T-helper 17 cell (primary cell): Measurements from ENCODE around the gene MYORG. TPM values are rescaled to one million over a fixed set of nuclear protein-coding genes. Genes with fewer than 3 reads are reported as not detected.

ENCODE experiments used
- ATAC-seq: fragments of 150-1000 bp; cut with Tn5 transposase; 2 replicates; pipeline ENCODE4 v1.10.0; 2021; ENCODE audit warnings: mild to moderate bottlenecking, moderate library complexity
- DNase-seq, 3 donors: peaks; one replicate each; pipeline versions ENCODE4 v3.0.0 to v3.0.0-alpha.2; 2020 to 2021
- H3K9me3 ChIP-seq: one replicate; pipeline ENCODE4 v1.7.0; 2013; ENCODE audit warnings: low read length, mild to moderate bottlenecking; ENCODE audit not compliant: control insufficient read depth, poor library complexity, severe bottlenecking
- H3K27ac Mint-ChIP-seq: one replicate; pipeline ENCODE4 v1.8.0; 2022; ENCODE audit warnings: mild to moderate bottlenecking, moderate library complexity, mixed read lengths
- H3K27me3 Mint-ChIP-seq: one replicate; pipeline ENCODE4 v1.8.0; 2022; ENCODE audit warnings: mixed read lengths
- H3K36me3 Mint-ChIP-seq: one replicate; pipeline ENCODE4 v1.8.0; 2022; ENCODE audit warnings: low read depth, mixed read lengths
- H3K4me1 Mint-ChIP-seq: one replicate; pipeline ENCODE4 v1.8.0; 2022; ENCODE audit warnings: mild to moderate bottlenecking, mixed read lengths
- H3K4me3 Mint-ChIP-seq: one replicate; pipeline ENCODE4 v1.8.0; 2022; ENCODE audit warnings: mild to moderate bottlenecking, moderate library complexity, mixed read lengths
- total RNA-seq, 4 donors: library from RNA in 2 of 4; stranded (reverse) in 2 of 4; gene quantifications; one replicate each; pipeline ENCODE4 v1.2.3 and lab custom pipeline; 2022 to 2026

Gene MYORG
- total RNA-seq, 2 donors from 2014 or later: 0.42 to 0.65 TPM

DNA sequence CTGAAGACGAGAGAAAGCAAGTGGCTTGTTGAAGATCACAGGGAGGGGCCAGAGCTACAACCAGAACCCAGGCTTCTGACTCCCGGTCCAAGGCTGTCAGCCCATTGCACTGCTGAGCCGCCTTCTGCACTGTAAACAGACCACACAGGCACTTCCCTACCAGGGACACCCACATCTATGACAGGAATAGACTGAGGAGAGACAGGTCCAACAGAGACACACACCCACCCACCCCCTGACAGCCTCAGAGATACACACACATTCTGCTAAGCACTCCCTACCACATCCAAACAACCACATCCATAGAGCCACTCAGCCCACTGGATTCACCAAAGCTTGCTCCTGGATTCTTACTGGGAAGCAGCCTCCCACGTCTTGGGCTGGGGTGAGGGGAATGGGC lies 23.0 kb upstream of the MYORG start:
- Mint-ChIP-seq H3K36me3 (peaks cover 14% of the 10 kb centered on the region), H3K27me3 (peaks cover 6% of the 10 kb centered on the region), H3K4me3 (no peak overlapping the region), H3K4me1 (peaks cover 3% of the 10 kb centered on the region), H3K27ac (no peak overlapping the region)
- ATAC-seq: no peak
- H3K9me3 ChIP-seq: no peaks in the 10 kb centered on the region
- no peak for DNase-seq

DNA sequence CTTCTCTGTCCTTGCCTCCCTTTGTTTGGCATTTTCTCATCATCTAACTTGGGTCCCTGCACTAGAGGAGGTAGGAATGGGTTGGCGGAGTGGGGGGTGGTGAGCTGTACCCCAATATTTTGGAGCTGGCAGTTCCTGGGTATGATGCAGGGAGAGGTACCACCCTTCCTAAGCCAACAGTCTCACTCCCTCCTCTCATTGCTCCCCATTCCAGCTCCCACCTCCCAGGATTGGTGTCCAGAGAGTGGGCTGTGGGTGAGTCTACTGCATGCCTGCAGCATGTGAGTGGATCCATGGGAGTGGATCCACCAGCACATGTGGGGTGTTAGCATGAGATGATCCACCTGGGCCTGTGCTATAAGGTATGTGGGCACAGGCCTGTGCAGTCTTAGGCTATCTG lies 22.2 kb upstream of the MYORG start:
- Mint-ChIP-seq H3K36me3 (peaks cover 11% of the 10 kb centered on the region), H3K27ac (no peak overlapping the region), H3K4me3 (no peak overlapping the region), H3K27me3 (peaks cover 6% of the 10 kb centered on the region), H3K4me1 (peaks cover 3% of the 10 kb centered on the region)
- DNase-seq (no peak), ATAC-seq (no peak)
- no peaks in the 10 kb centered on the region for H3K9me3 ChIP-seq

DNA sequence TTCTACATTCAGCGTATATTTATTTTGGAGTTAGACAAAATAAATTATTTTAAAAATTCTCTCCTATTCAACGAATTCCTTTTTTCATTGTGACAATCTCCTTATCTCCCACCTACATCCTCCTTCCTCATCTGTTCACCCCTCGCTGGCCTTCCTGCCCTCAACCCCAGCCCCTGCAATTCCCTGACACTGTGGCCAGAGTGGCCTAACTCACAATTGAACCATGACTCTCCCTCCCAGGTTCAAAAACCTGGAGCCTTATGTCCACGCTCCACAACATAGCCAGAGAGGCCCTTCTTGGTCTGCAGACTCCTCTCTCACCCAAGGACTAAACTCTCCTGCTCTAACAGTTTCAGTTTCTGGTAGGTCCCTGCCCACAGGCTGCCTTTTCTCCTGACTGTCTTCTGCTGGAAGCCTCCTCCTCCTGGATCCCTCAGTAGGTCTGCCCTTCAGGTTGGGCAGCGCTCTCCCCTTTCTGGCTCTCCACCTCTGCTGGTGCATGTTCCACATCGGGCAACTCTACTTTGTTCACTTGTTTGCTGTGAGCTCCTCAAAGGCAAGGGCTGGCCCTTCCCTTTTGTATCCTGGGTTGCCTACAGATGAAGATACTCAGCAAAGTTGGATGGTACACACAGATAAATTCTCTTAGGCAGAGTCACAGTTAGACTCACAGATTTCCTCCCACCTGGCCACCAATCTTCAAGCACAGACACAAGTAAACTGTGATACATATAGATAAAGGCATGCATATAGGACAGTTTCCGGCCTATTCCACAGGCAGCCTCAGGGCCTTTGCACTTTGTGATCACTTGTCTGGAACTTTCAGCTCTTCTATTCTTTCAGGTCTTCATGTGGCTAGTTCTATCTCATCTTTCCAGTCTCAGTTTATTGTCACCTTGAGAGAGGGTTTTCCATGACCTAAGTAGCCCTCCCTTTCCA lies 19.8 kb upstream of the MYORG start:
- DNase-seq (no peak), ATAC-seq (no peak)
- Mint-ChIP-seq H3K27me3 (peaks cover 13% of the 10 kb centered on the region), H3K4me1 (peaks cover 3% of the 10 kb centered on the region), H3K27ac (no peak overlapping the region), H3K4me3 (no peak overlapping the region), H3K36me3 (peaks cover 5% of the 10 kb centered on the region)
- H3K9me3 ChIP-seq: no peaks in the 10 kb centered on the region

DNA sequence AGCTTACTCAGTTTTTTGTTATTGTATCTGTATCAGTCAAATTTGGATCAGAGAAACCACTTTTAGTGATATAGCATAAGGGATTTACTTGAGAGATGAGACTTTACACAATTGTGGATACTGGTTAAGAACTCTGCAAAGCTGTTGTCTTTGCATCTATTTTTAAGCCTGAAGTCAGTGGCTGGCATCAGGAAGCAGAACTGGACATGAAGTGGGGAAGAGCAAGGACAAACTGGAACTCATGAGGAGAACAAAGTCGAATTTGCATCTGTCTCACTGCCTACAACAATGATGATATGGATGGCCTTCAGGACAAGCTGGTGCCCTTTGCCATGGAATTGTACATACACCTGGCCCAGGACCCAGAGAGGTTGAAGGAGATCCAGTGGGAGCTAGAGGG lies 15.8 kb upstream of the MYORG start:
- DNase-seq: no peak
- no peaks in the 10 kb centered on the region for H3K9me3 ChIP-seq
- Mint-ChIP-seq H3K4me1 (no peaks in the 10 kb centered on the region), H3K27me3 (peaks cover 13% of the 10 kb centered on the region), H3K36me3 (peaks cover 2% of the 10 kb centered on the region), H3K4me3 (no peak overlapping the region), H3K27ac (no peak overlapping the region)
- ATAC-seq: no peak

DNA sequence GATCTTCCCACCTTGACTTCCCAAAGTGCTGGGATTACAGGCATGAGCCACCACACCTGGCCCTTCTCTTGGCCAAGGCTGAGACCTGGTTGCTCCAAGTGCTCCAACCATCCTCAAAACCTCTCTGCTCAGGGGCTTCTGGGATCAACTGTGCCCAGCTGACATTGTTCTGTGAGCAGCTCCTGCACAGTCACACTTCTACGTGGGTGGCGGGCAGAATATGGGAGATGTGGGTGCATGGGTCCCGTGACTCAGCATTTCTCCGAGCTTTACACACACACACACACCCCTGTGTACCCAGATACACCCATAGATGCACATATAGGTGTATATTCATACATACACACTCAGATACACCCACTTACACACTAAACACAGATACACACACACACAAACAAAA lies 10.5 kb upstream of the MYORG start:
- H3K9me3 ChIP-seq: no peaks in the 10 kb centered on the region
- DNase-seq: no peak
- peaks cover 10% of the 10 kb centered on the region for H3K27me3 Mint-ChIP-seq
- H3K36me3 Mint-ChIP-seq: no peaks in the 10 kb centered on the region
- ATAC-seq: no peak
- H3K4me1 Mint-ChIP-seq: peaks cover 8% of the 10 kb centered on the region
- H3K4me3 Mint-ChIP-seq: no peak overlapping the region
- H3K27ac Mint-ChIP-seq: no peak overlapping the region

DNA sequence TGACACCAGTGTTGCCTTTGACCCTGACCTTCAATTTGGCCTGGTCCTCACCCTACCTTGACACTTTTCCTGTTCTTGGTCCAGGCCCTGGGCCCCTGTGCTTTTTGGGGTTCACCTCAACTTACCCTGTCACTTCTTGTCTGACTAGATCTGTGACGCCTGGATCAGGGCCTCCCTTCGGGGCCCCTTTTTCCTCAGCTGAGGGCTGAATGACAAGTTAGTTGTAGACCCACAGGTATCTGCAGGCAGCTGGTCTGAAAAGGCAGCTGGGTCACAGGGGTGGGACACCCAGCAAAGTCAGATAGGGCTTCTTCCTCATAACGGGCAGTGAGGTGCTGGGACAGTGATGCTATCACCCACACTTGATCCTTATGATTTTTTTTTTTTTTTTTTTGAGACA lies 10.0 kb upstream of the MYORG start:
- peaks cover 7% of the 10 kb centered on the region for H3K27me3 Mint-ChIP-seq
- no peaks in the 10 kb centered on the region for H3K36me3 Mint-ChIP-seq
- H3K27ac Mint-ChIP-seq: no peak overlapping the region
- no peaks in the 10 kb centered on the region for H3K9me3 ChIP-seq
- DNase-seq (no peak), ATAC-seq (no peak)
- peaks cover 10% of the 10 kb centered on the region for H3K4me1 Mint-ChIP-seq
- no peak overlapping the region for H3K4me3 Mint-ChIP-seq

DNA sequence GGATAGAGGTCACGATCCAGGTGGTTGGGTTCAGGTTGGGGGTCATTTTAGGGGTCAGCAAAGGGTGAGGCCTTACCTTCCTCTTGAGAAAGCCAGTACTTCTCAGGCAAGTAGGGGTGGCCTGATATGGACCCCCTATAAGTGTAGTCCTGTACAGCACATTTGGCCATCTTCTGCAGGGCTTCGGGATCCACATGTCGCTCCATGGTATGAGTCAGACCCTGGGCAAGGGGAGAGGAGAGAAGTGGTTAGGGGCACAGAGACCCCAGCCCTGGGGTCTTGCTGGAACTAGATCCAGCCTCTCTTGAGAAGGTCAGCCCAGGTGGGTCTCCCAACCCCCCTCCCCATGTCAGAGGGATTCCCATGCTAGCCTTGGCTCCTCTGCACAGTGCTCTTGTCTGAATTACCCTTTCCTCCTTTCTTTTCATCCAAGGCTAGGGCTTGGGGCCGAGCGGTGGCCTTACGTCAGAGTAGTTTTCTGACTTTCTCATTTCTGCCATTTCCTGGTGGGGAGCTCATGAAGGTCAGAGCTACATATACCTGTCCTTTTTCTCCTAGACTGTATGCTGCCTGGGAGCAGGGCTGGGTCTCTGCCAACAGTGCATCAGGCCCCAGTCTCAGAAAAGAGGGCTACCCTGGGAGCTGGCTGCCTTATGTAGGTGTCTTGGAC lies 9.0 kb upstream of the MYORG start:
- Mint-ChIP-seq H3K27ac (peak overlapping the region; percentile 54), H3K4me1 (peaks cover 19% of the 10 kb centered on the region), H3K27me3 (no peaks in the 10 kb centered on the region), H3K4me3 (no peak overlapping the region), H3K36me3 (no peaks in the 10 kb centered on the region)
- DNase-seq (no peak), ATAC-seq (no peak)
- H3K9me3 ChIP-seq: no peaks in the 10 kb centered on the region

DNA sequence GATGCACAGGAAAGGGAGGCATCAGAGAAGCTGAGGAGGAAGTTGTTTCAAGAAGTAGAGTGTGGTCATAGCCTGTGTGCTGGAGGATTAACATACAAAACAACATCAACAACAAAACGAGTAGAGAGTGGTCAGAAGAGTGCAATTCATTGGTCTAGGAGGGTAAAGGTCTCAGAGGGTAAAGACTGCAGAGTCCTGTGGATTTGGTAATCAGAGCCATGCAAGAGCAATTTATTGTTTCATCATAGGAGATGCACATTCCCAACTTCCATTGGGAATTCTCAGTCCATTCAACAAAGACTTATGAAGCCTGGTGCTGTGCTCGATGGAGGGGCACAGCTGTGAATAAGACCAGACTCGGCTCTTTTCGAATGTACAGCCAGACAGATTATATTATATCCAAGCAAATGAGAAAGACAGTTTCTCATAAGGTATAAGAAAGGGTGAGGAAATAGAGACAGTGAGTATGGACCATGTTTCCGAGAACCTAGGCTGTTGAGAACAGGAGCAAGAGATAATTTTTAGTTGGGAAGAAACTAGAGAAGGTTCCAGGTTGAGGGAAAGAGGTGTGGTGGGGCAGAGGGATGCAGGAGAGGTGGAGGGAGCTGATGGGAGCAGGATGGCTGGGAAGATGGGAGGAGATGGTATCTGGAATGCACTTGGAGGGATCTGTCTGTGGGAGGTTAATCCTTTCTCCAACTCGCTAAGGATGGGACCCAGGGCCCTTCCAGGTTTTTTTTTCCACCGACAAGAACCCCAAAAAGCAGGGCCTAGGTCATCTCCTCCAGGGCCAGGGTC lies 7.9 kb upstream of the MYORG start:
- no peaks in the 10 kb centered on the region for H3K27me3 Mint-ChIP-seq
- no peak overlapping the region for H3K4me3 Mint-ChIP-seq
- H3K36me3 Mint-ChIP-seq: no peaks in the 10 kb centered on the region
- no peak overlapping the region for H3K27ac Mint-ChIP-seq
- peaks cover 28% of the 10 kb centered on the region for H3K4me1 Mint-ChIP-seq
- no peaks in the 10 kb centered on the region for H3K9me3 ChIP-seq
- ATAC-seq (no peak), DNase-seq (no peak)

DNA sequence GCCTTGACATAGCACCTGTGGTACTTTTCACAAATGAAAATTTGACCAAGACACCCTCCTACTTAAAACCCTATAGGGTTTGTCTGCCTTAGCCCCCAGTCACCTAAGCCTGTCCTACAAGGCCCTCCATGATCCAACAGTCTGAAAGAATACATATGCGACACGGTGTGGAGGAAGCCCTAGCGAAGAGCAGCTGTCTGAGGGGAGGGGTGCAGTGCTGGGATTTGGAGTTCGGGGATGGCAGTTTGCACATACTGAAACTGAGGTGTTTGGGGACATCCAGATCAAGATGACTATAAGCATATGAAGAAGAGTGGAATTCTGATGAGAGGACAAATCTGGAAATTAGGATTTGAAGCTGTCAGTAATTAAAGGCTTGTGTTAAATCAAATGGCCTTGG lies 7.2 kb upstream of the MYORG start:
- Mint-ChIP-seq H3K4me3 (no peak overlapping the region), H3K27me3 (no peaks in the 10 kb centered on the region), H3K27ac (no peak overlapping the region), H3K36me3 (no peaks in the 10 kb centered on the region), H3K4me1 (peaks cover 33% of the 10 kb centered on the region)
- DNase-seq (no peak), ATAC-seq (no peak)
- no peaks in the 10 kb centered on the region for H3K9me3 ChIP-seq

DNA sequence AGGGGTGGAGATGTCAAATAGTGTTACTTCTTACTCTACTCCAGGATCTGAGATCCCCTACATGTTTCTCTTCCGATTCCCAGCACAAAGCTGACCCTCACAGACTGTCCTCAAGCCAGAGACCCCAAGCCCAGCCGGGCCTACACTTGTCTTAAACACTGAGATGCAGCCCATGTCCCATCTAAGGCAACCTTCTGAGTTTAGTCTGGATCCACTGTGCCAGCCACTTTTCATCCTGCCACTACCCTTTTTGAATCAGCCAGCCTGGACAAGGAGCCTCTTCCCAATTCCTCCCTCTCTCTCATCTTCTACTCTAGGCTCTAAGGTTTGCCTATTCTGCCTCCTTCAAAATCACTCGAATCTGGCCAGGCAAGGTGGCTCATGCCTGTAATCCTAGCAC lies 6.2 kb upstream of the MYORG start:
- H3K27ac Mint-ChIP-seq: no peak overlapping the region
- H3K27me3 Mint-ChIP-seq: no peaks in the 10 kb centered on the region
- DNase-seq (no peak), ATAC-seq (no peak)
- no peak overlapping the region for H3K4me3 Mint-ChIP-seq
- H3K4me1 Mint-ChIP-seq: peaks cover 38% of the 10 kb centered on the region
- no peaks in the 10 kb centered on the region for H3K9me3 ChIP-seq
- no peaks in the 10 kb centered on the region for H3K36me3 Mint-ChIP-seq

DNA sequence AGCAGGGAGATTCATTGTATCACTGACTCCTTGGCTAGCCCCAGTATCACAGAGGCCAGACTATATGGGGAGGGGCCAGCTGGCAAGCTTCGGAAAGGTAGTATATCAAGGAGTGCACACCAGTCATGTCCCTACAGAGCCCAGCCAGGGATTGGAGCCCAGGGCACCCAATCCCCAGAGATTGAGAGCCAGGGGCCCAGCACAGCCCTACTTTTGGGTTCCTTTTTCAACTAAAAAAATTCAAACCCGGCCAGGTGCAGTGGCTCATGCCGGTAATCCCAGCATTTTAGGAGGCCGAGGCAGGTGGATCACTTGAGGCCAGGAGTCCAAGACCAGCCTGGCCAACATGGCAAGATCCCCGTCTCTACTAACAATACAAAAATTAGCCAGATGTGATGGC lies 5.4 kb upstream of the MYORG start:
- H3K4me3 Mint-ChIP-seq: peak overlapping the region; percentile 86
- DNase-seq (no peak), ATAC-seq (no peak)
- peaks cover 39% of the 10 kb centered on the region for H3K4me1 Mint-ChIP-seq
- no peak overlapping the region for H3K27ac Mint-ChIP-seq
- no peaks in the 10 kb centered on the region for H3K9me3 ChIP-seq
- no peaks in the 10 kb centered on the region for H3K36me3 Mint-ChIP-seq
- H3K27me3 Mint-ChIP-seq: no peaks in the 10 kb centered on the region

DNA sequence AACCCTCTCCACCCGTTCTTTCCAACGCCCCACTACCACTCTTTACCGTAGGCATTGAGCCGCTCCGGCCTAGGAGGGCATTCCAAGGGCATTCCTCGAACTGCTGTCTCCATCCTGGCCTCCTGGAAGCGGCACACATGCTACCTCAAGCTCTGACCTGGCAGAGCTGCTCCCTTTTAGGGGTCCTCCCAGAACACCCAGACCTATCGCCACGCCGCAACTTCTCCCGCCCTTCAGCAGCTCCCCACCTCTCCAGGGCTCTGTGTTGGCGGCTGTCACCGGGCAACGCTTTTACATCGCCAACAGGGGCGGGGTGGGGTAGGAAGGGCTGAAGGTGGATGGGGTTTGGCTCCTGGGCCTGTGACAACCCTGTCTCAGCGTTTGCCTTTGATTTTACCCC lies 4.6 kb upstream of the MYORG start:
- Mint-ChIP-seq H3K27me3 (no peaks in the 10 kb centered on the region), H3K36me3 (no peaks in the 10 kb centered on the region), H3K27ac (peak overlapping the region; percentile 68), H3K4me1 (peaks cover 41% of the 10 kb centered on the region), H3K4me3 (peak overlapping the region; percentile 86)
- ATAC-seq (no peak), DNase-seq (no peak)
- no peaks in the 10 kb centered on the region for H3K9me3 ChIP-seq
